Smooth muscle cell (in vitro differentiated cells): ENCODE measurements around the gene SCYGR2. TPM values are rescaled to one million over a fixed set of nuclear protein-coding genes. Genes with fewer than 3 reads are reported as not detected.

Experiments
- DNase-seq: peaks from one replicate; lab custom pipeline; 2025; ENCODE audit not compliant: unreplicated experiment; lab: John Stamatoyannopoulos, UW
- H2AFZ ChIP-seq: fragments of 200-600 bp; sonication (generic); 2 replicates; pipeline ENCODE4 v1.6.0; 2016; ENCODE audit warnings: antibody characterized with exemption, low read depth, mild to moderate bottlenecking
- H3F3A ChIP-seq: fragments of 200-600 bp; sonication (generic); 2 replicates; pipeline ENCODE4 v1.6.0; 2017; ENCODE audit warnings: antibody characterized with exemption, low read depth
- H3K27ac ChIP-seq: fragments of 200-600 bp; sonication (generic); 2 replicates; pipeline ENCODE4 v1.5.1; 2016; ENCODE audit warnings: low read depth, mild to moderate bottlenecking
- H3K27me3 ChIP-seq: fragments of 200-600 bp; sonication (generic); 2 replicates; pipeline ENCODE4 v1.6.1; 2016; ENCODE audit warnings: low read depth, mild to moderate bottlenecking
- H3K36me3 ChIP-seq: fragments of 200-600 bp; sonication (generic); 2 replicates; pipeline ENCODE4 v1.5.1; 2016; ENCODE audit warnings: low read depth
- H3K4me1 ChIP-seq: fragments of 200-600 bp; sonication (generic); 2 replicates; pipeline ENCODE4 v1.5.1; 2016; ENCODE audit warnings: low read depth
- H3K4me2 ChIP-seq: fragments of 200-600 bp; sonication (generic); 2 replicates; pipeline ENCODE4 v1.6.0; 2016; ENCODE audit warnings: mild to moderate bottlenecking
- H3K4me3 ChIP-seq: fragments of 200-600 bp; sonication (generic); 2 replicates; pipeline ENCODE4 v1.5.1; 2016; ENCODE audit warnings: mild to moderate bottlenecking
- H3K79me2 ChIP-seq: fragments of 200-600 bp; sonication (generic); 2 replicates; pipeline ENCODE4 v1.6.0; 2016; ENCODE audit warnings: low read depth, mild to moderate bottlenecking
- H3K9ac ChIP-seq: fragments of 200-600 bp; sonication (generic); 2 replicates; pipeline ENCODE4 v1.6.0; 2016; ENCODE audit warnings: low read depth
- H3K9me3 ChIP-seq: fragments of 200-600 bp; sonication (generic); replicated peaks from 2 replicates; pipeline ENCODE4 v1.5.1; 2016; ENCODE audit warnings: low read depth
- H4K20me1 ChIP-seq: fragments of 200-600 bp; sonication (generic); 2 replicates; pipeline ENCODE4 v1.6.0; 2016; ENCODE audit warnings: low read depth
- WGBS: methylation state at CpG from one replicate; pipeline ENCODE4 v1.1.7; 2016; ENCODE audit warnings: low lambda C conversion rate; 5-methylcytosine and 5-hydroxymethylcytosine counted together
- polyA plus RNA-seq: library from polyadenylated mRNA; unstranded; fragments of >200 nt; fragmentation: Nextera tagmentation; extraction: Ambion mirVana; gene quantifications from 2 replicates; pipeline ENCODE4 v1.2.1, GENCODE V29; 2016
- total RNA-seq: library from RNA; depleted of rRNA; stranded (reverse); fragments of >200 nt; gene quantifications from 2 replicates; pipeline ENCODE4 v1.2.3, GENCODE V29; 2014
- TF ChIP-seq, protein P1 (sequence below): fragments of 200-600 bp; sonication (generic); IDR thresholded peaks from 2 replicates; pipeline ENCODE4 v1.5.1; 2017; ENCODE audit warnings: borderline replicate concordance, mild to moderate bottlenecking, antibody characterized with exemption; ENCODE audit not compliant: insufficient read depth, poor library complexity, severe bottlenecking

SCYGR2 gene
- total and polyA plus RNA-seq, 2 experiments from 2014 or later = not detected

DNA sequence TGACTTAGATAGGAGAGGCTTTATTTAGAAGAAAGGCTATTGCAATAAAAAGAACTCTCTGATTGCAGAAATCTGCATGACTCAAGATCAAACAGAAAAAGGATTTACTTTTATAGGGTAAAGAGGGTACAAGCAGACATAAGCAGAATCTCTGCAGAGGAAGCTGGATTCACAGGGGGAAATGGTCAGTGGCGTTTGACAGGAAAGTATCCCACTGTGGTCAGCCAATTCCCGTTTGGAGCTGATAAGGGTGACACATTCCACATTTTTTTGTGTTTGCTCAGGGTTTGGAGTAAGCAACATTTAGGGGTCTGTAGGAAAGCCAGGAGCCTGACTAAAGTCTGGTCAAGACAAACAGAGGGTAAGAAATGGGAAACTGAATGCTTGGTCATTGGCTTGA is 44.0 kb downstream of the SCYGR2 start:
- no peak for DNase-seq
- Histone ChIP-seq H3K9ac (no peak overlapping the region), H3K79me2 (no peaks in the 10 kb centered on the region), H2AFZ (no peak overlapping the region), H4K20me1 (no peaks in the 10 kb centered on the region), H3K27ac (peak overlapping the region; percentile 66), H3K9me3 (no peaks in the 10 kb centered on the region), H3K36me3 (no peaks in the 10 kb centered on the region), H3K27me3 (no peaks in the 10 kb centered on the region), H3K4me1 (peaks cover 10% of the 10 kb centered on the region), H3K4me3 (no peak overlapping the region), H3K4me2 (peak overlapping the region; percentile 66), H3F3A (peaks cover 9% of the 10 kb centered on the region)
- WGBS = 6% methylated on average over 2 of the region's 2 CpGs
- TF ChIP-seq, protein P1, sequence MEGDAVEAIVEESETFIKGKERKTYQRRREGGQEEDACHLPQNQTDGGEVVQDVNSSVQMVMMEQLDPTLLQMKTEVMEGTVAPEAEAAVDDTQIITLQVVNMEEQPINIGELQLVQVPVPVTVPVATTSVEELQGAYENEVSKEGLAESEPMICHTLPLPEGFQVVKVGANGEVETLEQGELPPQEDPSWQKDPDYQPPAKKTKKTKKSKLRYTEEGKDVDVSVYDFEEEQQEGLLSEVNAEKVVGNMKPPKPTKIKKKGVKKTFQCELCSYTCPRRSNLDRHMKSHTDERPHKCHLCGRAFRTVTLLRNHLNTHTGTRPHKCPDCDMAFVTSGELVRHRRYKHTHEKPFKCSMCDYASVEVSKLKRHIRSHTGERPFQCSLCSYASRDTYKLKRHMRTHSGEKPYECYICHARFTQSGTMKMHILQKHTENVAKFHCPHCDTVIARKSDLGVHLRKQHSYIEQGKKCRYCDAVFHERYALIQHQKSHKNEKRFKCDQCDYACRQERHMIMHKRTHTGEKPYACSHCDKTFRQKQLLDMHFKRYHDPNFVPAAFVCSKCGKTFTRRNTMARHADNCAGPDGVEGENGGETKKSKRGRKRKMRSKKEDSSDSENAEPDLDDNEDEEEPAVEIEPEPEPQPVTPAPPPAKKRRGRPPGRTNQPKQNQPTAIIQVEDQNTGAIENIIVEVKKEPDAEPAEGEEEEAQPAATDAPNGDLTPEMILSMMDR = no peak

DNA sequence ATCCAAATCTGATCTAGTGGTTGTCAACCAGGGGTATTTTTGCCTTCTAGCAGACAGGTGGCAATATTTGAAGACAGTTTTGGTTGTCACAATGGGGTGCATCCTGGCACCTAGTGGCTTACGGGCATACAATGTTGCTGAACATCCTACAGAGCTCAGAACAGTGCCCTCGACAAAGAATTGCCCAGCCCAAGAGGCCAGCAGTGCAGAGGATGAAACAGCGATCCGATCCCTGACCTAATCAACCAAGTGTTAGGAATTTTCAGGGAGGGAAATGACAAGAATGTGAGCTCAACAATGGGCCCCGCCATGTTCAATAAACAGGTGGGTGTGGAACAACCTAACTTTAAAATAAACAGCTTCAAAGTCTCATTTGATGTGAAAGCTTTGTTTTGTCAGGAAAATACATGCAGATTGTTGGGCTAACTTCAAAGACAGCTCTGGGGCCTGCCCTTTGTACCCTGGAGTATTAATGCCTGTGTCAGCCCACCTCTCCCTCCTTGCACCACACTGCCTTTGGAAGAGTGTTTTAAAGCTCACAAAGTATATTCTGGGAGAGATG is 45.4 kb downstream of the SCYGR2 start:
- Histone ChIP-seq H3K9me3 (no peaks in the 10 kb centered on the region), H3K27ac (no peak overlapping the region), H4K20me1 (no peaks in the 10 kb centered on the region), H3F3A (peaks cover 9% of the 10 kb centered on the region), H3K9ac (no peak overlapping the region), H3K27me3 (no peaks in the 10 kb centered on the region), H3K4me2 (no peak overlapping the region), H3K4me3 (no peak overlapping the region), H3K79me2 (no peaks in the 10 kb centered on the region), H2AFZ (no peak overlapping the region), H3K4me1 (peaks cover 10% of the 10 kb centered on the region), H3K36me3 (no peaks in the 10 kb centered on the region)
- DNase-seq = no peak
- TF ChIP-seq, protein P1 = no peak
- WGBS = 86% methylated on average over 5 of the region's 5 CpGs

Other genes starting within 250 kb of the SCYGR2 start
- not detected in 2 replicates for gene TM4SF20, start 219.6 kb upstream of the SCYGR2 start, total RNA-seq
- not detected in 2 replicates for gene TM4SF20, start 219.6 kb upstream of the SCYGR2 start, polyA plus RNA-seq
- not detected in 2 replicates for gene SCYGR1, start 210.9 kb upstream of the SCYGR2 start, total RNA-seq
- not detected in 2 replicates for gene SCYGR1, start 210.9 kb upstream of the SCYGR2 start, polyA plus RNA-seq
- 127 and 143 TPM in 2 replicates for gene AGFG1, start 126.7 kb upstream of the SCYGR2 start, total RNA-seq
- 60.5 and 61.1 TPM in 2 replicates for gene AGFG1, start 126.7 kb upstream of the SCYGR2 start, polyA plus RNA-seq
- gene SCYGR3, start 15.9 kb downstream of the SCYGR2 start, total RNA-seq = not detected in 2 replicates
- gene SCYGR3, start 15.9 kb downstream of the SCYGR2 start, polyA plus RNA-seq = not detected in 2 replicates
- gene SCYGR4, start 18.6 kb downstream of the SCYGR2 start, total RNA-seq = not detected in 2 replicates
- gene SCYGR4, start 18.6 kb downstream of the SCYGR2 start, polyA plus RNA-seq = 0.34 TPM in 1 of 2 replicates, not detected in the other
- gene SCYGR5, start 67.9 kb downstream of the SCYGR2 start, total RNA-seq = not detected in 2 replicates
- not detected in 2 replicates for gene SCYGR5, start 67.9 kb downstream of the SCYGR2 start, polyA plus RNA-seq
- 5.0 and 7.2 TPM in 2 replicates for gene SLC19A3, start 119.1 kb downstream of the SCYGR2 start, total RNA-seq
- 3.5 and 4.5 TPM in 2 replicates for gene SLC19A3, start 119.1 kb downstream of the SCYGR2 start, polyA plus RNA-seq
- not detected in 2 replicates for gene SCYGR6, start 125.9 kb downstream of the SCYGR2 start, total RNA-seq
- not detected in 2 replicates for gene SCYGR6, start 125.9 kb downstream of the SCYGR2 start, polyA plus RNA-seq
- not detected in 2 replicates for gene SCYGR7, start 129.4 kb downstream of the SCYGR2 start, total RNA-seq
- not detected in 2 replicates for gene SCYGR7, start 129.4 kb downstream of the SCYGR2 start, polyA plus RNA-seq
- gene SCYGR8, start 147.0 kb downstream of the SCYGR2 start, total RNA-seq = not detected in 2 replicates
- gene SCYGR8, start 147.0 kb downstream of the SCYGR2 start, polyA plus RNA-seq = not detected in 2 replicates
- gene CCL20, start 214.9 kb downstream of the SCYGR2 start, total RNA-seq = 6.7 and 16.4 TPM in 2 replicates
- gene CCL20, start 214.9 kb downstream of the SCYGR2 start, polyA plus RNA-seq = 6.8 and 12.9 TPM in 2 replicates